Mesodermal cell (in vitro differentiated cells): ENCODE results near the gene USP24.
"Not testable (repeated sequence)": the region's sequence is repeated elsewhere in the genome, so short reads cannot be mapped to it uniquely, and the experiment has no call there.

ENCODE experiments used
- H3K27ac ChIP-seq: 2 replicates; pipeline ENCODE4 v1.7.0; 2013; ENCODE audit warnings: mild to moderate bottlenecking, low read depth, low read length, moderate library complexity; ENCODE audit not compliant: severe bottlenecking
- H3K36me3 ChIP-seq: 2 replicates; pipeline ENCODE4 v1.7.1; 2013; ENCODE audit warnings: mild to moderate bottlenecking, low read length, moderate library complexity; ENCODE audit not compliant: control insufficient read depth, insufficient read depth
- H3K4me1 ChIP-seq: one replicate; pipeline ENCODE4 v1.7.1; 2013; ENCODE audit warnings: mild to moderate bottlenecking, low read length; ENCODE audit not compliant: insufficient read depth, control insufficient read depth, poor library complexity, severe bottlenecking
- H3K4me3 ChIP-seq: 2 replicates; pipeline ENCODE4 v1.7.0; 2013; ENCODE audit warnings: low read length, control low read depth, mild to moderate bottlenecking; ENCODE audit not compliant: insufficient read depth, poor library complexity, severe bottlenecking; ENCODE audit errors: extremely low read depth
- H3K9me3 ChIP-seq: 2 replicates; pipeline ENCODE4 v1.7.1; 2013; ENCODE audit warnings: mild to moderate bottlenecking, low read length, moderate library complexity; ENCODE audit not compliant: control insufficient read depth
- WGBS, 2 experiments: methylation state at CpG; one replicate each; pipeline ENCODE4 v1.1.5; 2013; ENCODE audit warnings: missing lambda C conversion rate in 2 of 2; ENCODE audit not compliant: insufficient coverage in 2 of 2; 5-methylcytosine and 5-hydroxymethylcytosine counted together

The USP24 gene

GRCh38 chr1:55211863-55212262, 3.3 kb downstream of the USP24 start:
- no peak overlapping the region for H3K4me3 ChIP-seq
- 91 to 92% methylated on average over 1 to 2 of the region's 3 CpGs for WGBS, 2 experiments
- no peaks in the 10 kb centered on the region for H3K36me3 ChIP-seq
- H3K27ac ChIP-seq, result no peak overlapping the region
- peaks cover 22% of the 10 kb centered on the region for H3K4me1 ChIP-seq
- no peaks in the 10 kb centered on the region for H3K9me3 ChIP-seq

- no peak overlapping the region for H3K27ac ChIP-seq
- 82 to 90% methylated on average over 2 of the region's 4 CpGs for WGBS, 2 experiments
- peaks cover 20% of the 10 kb centered on the region for H3K4me1 ChIP-seq
- H3K9me3 ChIP-seq, result no peaks in the 10 kb centered on the region
- H3K4me3 ChIP-seq, result no peak overlapping the region
- H3K36me3 ChIP-seq, result no peaks in the 10 kb centered on the region
These were observed 4.0 kb downstream of the USP24 start for GRCh38 chr1:55210990-55211801.

GRCh38 chr1:55209247-55209646, 5.9 kb downstream of the USP24 start:
- Histone ChIP-seq H3K4me3 (no peak overlapping the region), H3K27ac (no peak overlapping the region), H3K36me3 (no peaks in the 10 kb centered on the region), H3K9me3 (no peaks in the 10 kb centered on the region), H3K4me1 (peaks cover 26% of the 10 kb centered on the region)
- WGBS, 2 experiments, result 61 to 82% methylated on average over 2 of the region's 2 CpGs

GRCh38 chr1:55206210-55206609, 9.0 kb downstream of the USP24 start:
- 82 to 88% methylated on average over 2 of the region's 2 CpGs for WGBS, 2 experiments

GRCh38 chr1:55204997-55205396, 10.2 kb downstream of the USP24 start:
- Histone ChIP-seq H3K9me3 (no peaks in the 10 kb centered on the region), H3K27ac (no peak overlapping the region), H3K36me3 (peaks cover 4% of the 10 kb centered on the region), H3K4me3 (no peak overlapping the region), H3K4me1 (peaks cover 6% of the 10 kb centered on the region)
- 100% methylated on average over 1 of the region's 1 CpG; no CpG with 5 or more reads in 1 of the 2 experiments for WGBS, 2 experiments

More at GRCh38 chr1:55206210-55206609, 9.0 kb downstream of the USP24 start:
- H3K4me3 ChIP-seq, result no peak overlapping the region
- no peaks in the 10 kb centered on the region for H3K9me3 ChIP-seq
- H3K27ac ChIP-seq, result no peak overlapping the region
- peaks cover 7% of the 10 kb centered on the region for H3K4me1 ChIP-seq
- no peaks in the 10 kb centered on the region for H3K36me3 ChIP-seq

GRCh38 chr1:55203064-55203463, 12.1 kb downstream of the USP24 start:
- WGBS, 2 experiments, result no CpG with 5 or more reads among the region's 2 CpGs
- Histone ChIP-seq H3K9me3 (no peaks in the 10 kb centered on the region), H3K27ac (no peak overlapping the region), H3K4me3 (no peak overlapping the region), H3K36me3 (peaks cover 20% of the 10 kb centered on the region), H3K4me1 (peaks cover 6% of the 10 kb centered on the region)

- H3K27ac ChIP-seq, result no peak overlapping the region
- peaks cover 6% of the 10 kb centered on the region for H3K4me1 ChIP-seq
- no peak overlapping the region for H3K4me3 ChIP-seq
- H3K9me3 ChIP-seq, result no peaks in the 10 kb centered on the region
- no CpG with 5 or more reads among the region's 2 CpGs for WGBS, 2 experiments
- peaks cover 20% of the 10 kb centered on the region for H3K36me3 ChIP-seq
These were observed 14.5 kb downstream of the USP24 start for GRCh38 chr1:55200667-55201066.

- H3K9me3 ChIP-seq, H3K27ac ChIP-seq, H3K4me3 ChIP-seq, H3K4me1 ChIP-seq: not testable (repeated sequence)
- H3K36me3 ChIP-seq, result peaks cover 23% of the 10 kb centered on the region
- 86% methylated on average over 4 to 6 of the region's 9 CpGs for WGBS, 2 experiments
These were observed 15.4 kb downstream of the USP24 start for GRCh38 chr1:55199735-55200134.

- Histone ChIP-seq H3K4me1 (no peaks in the 10 kb centered on the region), H3K4me3 (no peak overlapping the region), H3K9me3 (no peaks in the 10 kb centered on the region), H3K27ac (no peak overlapping the region), H3K36me3 (peaks cover 23% of the 10 kb centered on the region)
- WGBS, 2 experiments, result 93 to 100% methylated on average over 1 to 3 of the region's 4 CpGs
These were observed 17.1 kb downstream of the USP24 start for GRCh38 chr1:55198044-55198443.

- Histone ChIP-seq H3K4me1 (no peaks in the 10 kb centered on the region), H3K9me3 (no peaks in the 10 kb centered on the region), H3K27ac (no peak overlapping the region), H3K4me3 (no peak overlapping the region), H3K36me3 (peaks cover 23% of the 10 kb centered on the region)
- WGBS, 2 experiments, result 78 to 100% methylated on average over 1 of the region's 1 CpG
These were observed 18.1 kb downstream of the USP24 start for GRCh38 chr1:55197099-55197498.

- no peak overlapping the region for H3K4me3 ChIP-seq
- no peaks in the 10 kb centered on the region for H3K4me1 ChIP-seq
- peaks cover 23% of the 10 kb centered on the region for H3K36me3 ChIP-seq
- H3K27ac ChIP-seq, result no peak overlapping the region
- WGBS, 2 experiments, result 87 to 100% methylated on average over 3 to 4 of the region's 5 CpGs
- H3K9me3 ChIP-seq, result no peaks in the 10 kb centered on the region
These were observed 18.6 kb downstream of the USP24 start for GRCh38 chr1:55196433-55197035.
